Karpas-422 (cell line): ENCODE measurements around the gene MOCS1. TPM values are rescaled to one million over a fixed set of nuclear protein-coding genes. Genes with fewer than 3 reads are reported as not detected.

Experiments used
- DNase-seq: peaks from one replicate; pipeline ENCODE4 v3.0.0-alpha.2; 2015
- H2AFZ ChIP-seq: fragments of 200-600 bp; sonication (generic); 2 replicates; pipeline ENCODE4 v1.6.1; 2014; ENCODE audit warnings: antibody characterized with exemption, low read length, mixed read lengths
- H3K27ac ChIP-seq: fragments of 200-600 bp; sonication (generic); 2 replicates; pipeline ENCODE4 v1.5.1; 2014; ENCODE audit warnings: mild to moderate bottlenecking, low read length, moderate library complexity
- H3K27me3 ChIP-seq: fragments of 200-600 bp; sonication (generic); 2 replicates; pipeline ENCODE4 v1.6.1; 2014; ENCODE audit warnings: low read length, mixed read lengths
- H3K36me3 ChIP-seq: fragments of 200-600 bp; sonication (generic); 2 replicates; pipeline ENCODE4 v1.6.1; 2014; ENCODE audit warnings: low read length, mixed read lengths; ENCODE audit not compliant: insufficient read depth
- H3K4me1 ChIP-seq: fragments of 200-600 bp; sonication (generic); 2 replicates; pipeline ENCODE4 v1.6.1; 2014; ENCODE audit warnings: mild to moderate bottlenecking, low read length, mixed read lengths
- H3K4me2 ChIP-seq: fragments of 200-600 bp; sonication (generic); 2 replicates; pipeline ENCODE4 v1.6.1; 2014; ENCODE audit warnings: low read length, low read depth, mild to moderate bottlenecking; ENCODE audit not compliant: poor library complexity, severe bottlenecking
- H3K4me3 ChIP-seq: fragments of 200-600 bp; sonication (generic); 2 replicates; pipeline ENCODE4 v1.5.1; 2014; ENCODE audit warnings: mild to moderate bottlenecking, antibody characterized with exemption, low read length, mixed read lengths
- H3K79me2 ChIP-seq: fragments of 200-600 bp; sonication (generic); 2 replicates; pipeline ENCODE4 v1.6.1; 2014; ENCODE audit warnings: mild to moderate bottlenecking, low read length, mixed read lengths
- H3K9ac ChIP-seq: fragments of 200-600 bp; sonication (generic); 2 replicates; pipeline ENCODE4 v1.6.0; 2014; ENCODE audit warnings: low read length
- H3K9me2 ChIP-seq: fragments of 200-600 bp; sonication (generic), shearing (Covaris generic); replicated peaks from 2 replicates; pipeline ENCODE4 v1.6.0; 2014; ENCODE audit warnings: mild to moderate bottlenecking, low read length, moderate library complexity; ENCODE audit not compliant: insufficient read depth
- H3K9me3 ChIP-seq: fragments of 300-700, 200-600 bp; sonication (generic); 2 replicates; pipeline ENCODE4 v1.6.1; 2014; ENCODE audit warnings: low read length, mixed read lengths
- H4K20me1 ChIP-seq: fragments of 200-600 bp; sonication (generic); 2 replicates; pipeline ENCODE4 v1.6.1; 2014; ENCODE audit warnings: mild to moderate bottlenecking, antibody characterized with exemption, low read length, low read depth; ENCODE audit not compliant: insufficient read depth
- total RNA-seq: library from RNA; depleted of rRNA; stranded (reverse); fragments of >200 nt; shearing (Covaris generic); gene quantifications from 2 replicates; pipeline ENCODE4 v1.2.3, GENCODE V29; 2014; ENCODE audit warnings: low replicate concordance

The MOCS1 gene
- total RNA-seq, 1 experiment from 2014 or later = not detected

GRCh38 chr6:39925191-39925930 is 8.9 kb downstream of the MOCS1 start:
- no peak overlapping the region for H3K4me2 ChIP-seq
- H4K20me1 ChIP-seq = no peaks in the 10 kb centered on the region
- H3K79me2 ChIP-seq = no peaks in the 10 kb centered on the region
- H3K36me3 ChIP-seq = no peaks in the 10 kb centered on the region
- H3K27me3 ChIP-seq = no peaks in the 10 kb centered on the region
- no peak overlapping the region for H3K27ac ChIP-seq
- no peaks in the 10 kb centered on the region for H3K9me3 ChIP-seq
- no peaks in the 10 kb centered on the region for H3K9me2 ChIP-seq
- no peak overlapping the region for H2AFZ ChIP-seq
- H3K9ac ChIP-seq = no peak overlapping the region
- no peak for DNase-seq
- no peak overlapping the region for H3K4me3 ChIP-seq
- H3K4me1 ChIP-seq = no peaks in the 10 kb centered on the region

- H3K36me3 ChIP-seq = no peaks in the 10 kb centered on the region
- no peak for DNase-seq
- H3K9me2 ChIP-seq = no peaks in the 10 kb centered on the region
- no peak overlapping the region for H3K9ac ChIP-seq
- H3K27me3 ChIP-seq = no peaks in the 10 kb centered on the region
- H3K9me3 ChIP-seq = no peaks in the 10 kb centered on the region
- no peaks in the 10 kb centered on the region for H3K4me1 ChIP-seq
- H3K79me2 ChIP-seq = no peaks in the 10 kb centered on the region
- H2AFZ ChIP-seq = no peak overlapping the region
- H3K27ac ChIP-seq = no peak overlapping the region
- no peak overlapping the region for H3K4me2 ChIP-seq
- no peaks in the 10 kb centered on the region for H4K20me1 ChIP-seq
- H3K4me3 ChIP-seq = no peak overlapping the region
Observed at GRCh38 chr6:39924283-39924682, 10.0 kb downstream of the MOCS1 start.

- Histone ChIP-seq H4K20me1 (no peaks in the 10 kb centered on the region), H3K9me2 (no peaks in the 10 kb centered on the region), H3K4me3 (no peak overlapping the region), H3K9ac (no peak overlapping the region), H3K4me2 (no peak overlapping the region), H3K27me3 (no peaks in the 10 kb centered on the region), H3K9me3 (no peaks in the 10 kb centered on the region), H3K36me3 (no peaks in the 10 kb centered on the region), H3K4me1 (no peaks in the 10 kb centered on the region), H3K79me2 (no peaks in the 10 kb centered on the region), H3K27ac (no peak overlapping the region), H2AFZ (no peak overlapping the region)
- no peak for DNase-seq
Observed at GRCh38 chr6:39923861-39924260, 10.4 kb downstream of the MOCS1 start.

- Histone ChIP-seq H2AFZ (no peak overlapping the region), H3K9me3 (no peaks in the 10 kb centered on the region), H3K4me2 (no peak overlapping the region), H3K79me2 (no peaks in the 10 kb centered on the region), H3K9me2 (no peaks in the 10 kb centered on the region), H3K4me1 (no peaks in the 10 kb centered on the region), H3K9ac (no peak overlapping the region), H3K4me3 (no peak overlapping the region), H4K20me1 (no peaks in the 10 kb centered on the region), H3K36me3 (no peaks in the 10 kb centered on the region), H3K27ac (no peak overlapping the region), H3K27me3 (no peaks in the 10 kb centered on the region)
- no peak for DNase-seq
Observed at GRCh38 chr6:39923394-39923793, 10.9 kb downstream of the MOCS1 start.

DNA sequence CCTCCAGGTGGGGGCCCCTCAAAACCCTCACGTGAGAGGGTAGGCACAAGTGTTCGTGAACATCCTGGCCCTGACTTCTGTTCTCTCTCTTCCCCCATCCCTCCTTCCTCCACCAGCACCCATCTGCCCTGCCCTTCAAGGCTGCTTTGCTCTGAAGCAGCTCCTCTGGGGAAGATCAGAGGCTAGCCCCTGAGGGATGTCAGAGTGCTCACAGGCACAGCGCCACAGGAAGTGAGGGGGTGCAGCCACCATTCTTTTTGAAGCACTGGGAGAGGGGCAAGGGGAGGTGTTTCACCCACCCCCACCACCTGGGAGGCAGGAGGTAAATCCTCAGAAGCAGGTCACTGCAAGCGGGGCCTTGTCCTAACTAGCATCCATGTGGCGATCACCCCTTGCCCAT is 11.4 kb downstream of the MOCS1 start:
- no peak overlapping the region for H3K9ac ChIP-seq
- H3K4me2 ChIP-seq = no peak overlapping the region
- H3K79me2 ChIP-seq = no peaks in the 10 kb centered on the region
- no peak for DNase-seq
- no peaks in the 10 kb centered on the region for H3K36me3 ChIP-seq
- no peak overlapping the region for H2AFZ ChIP-seq
- H4K20me1 ChIP-seq = no peaks in the 10 kb centered on the region
- H3K9me2 ChIP-seq = no peaks in the 10 kb centered on the region
- no peak overlapping the region for H3K27ac ChIP-seq
- no peak overlapping the region for H3K4me3 ChIP-seq
- H3K9me3 ChIP-seq = no peaks in the 10 kb centered on the region
- no peaks in the 10 kb centered on the region for H3K27me3 ChIP-seq
- no peaks in the 10 kb centered on the region for H3K4me1 ChIP-seq

DNA sequence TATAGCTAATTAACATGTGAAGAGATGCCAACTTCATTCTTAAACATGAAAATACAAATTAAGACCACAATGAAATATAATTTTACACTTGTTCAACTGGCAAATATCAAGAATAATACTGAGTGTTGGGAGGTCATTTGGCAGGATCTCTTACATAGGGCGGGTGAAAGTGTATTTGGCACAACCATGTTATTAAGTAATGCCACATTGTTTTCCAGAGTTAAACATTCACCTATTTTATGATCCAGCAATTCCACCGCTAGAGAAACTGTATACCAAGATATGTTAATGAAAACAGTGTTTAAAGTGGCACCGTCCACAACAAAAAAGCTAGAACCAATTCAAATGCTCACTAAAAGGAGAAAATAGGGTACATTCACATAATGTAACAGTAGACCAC is 14.1 kb downstream of the MOCS1 start:
- Histone ChIP-seq H3K9ac (no peak overlapping the region), H4K20me1 (no peaks in the 10 kb centered on the region), H3K9me2 (no peaks in the 10 kb centered on the region), H3K4me2 (no peak overlapping the region), H3K36me3 (no peaks in the 10 kb centered on the region), H3K4me1 (no peaks in the 10 kb centered on the region), H2AFZ (no peak overlapping the region), H3K9me3 (no peaks in the 10 kb centered on the region), H3K27ac (no peak overlapping the region), H3K79me2 (no peaks in the 10 kb centered on the region), H3K4me3 (no peak overlapping the region), H3K27me3 (no peaks in the 10 kb centered on the region)
- no peak for DNase-seq

DNA sequence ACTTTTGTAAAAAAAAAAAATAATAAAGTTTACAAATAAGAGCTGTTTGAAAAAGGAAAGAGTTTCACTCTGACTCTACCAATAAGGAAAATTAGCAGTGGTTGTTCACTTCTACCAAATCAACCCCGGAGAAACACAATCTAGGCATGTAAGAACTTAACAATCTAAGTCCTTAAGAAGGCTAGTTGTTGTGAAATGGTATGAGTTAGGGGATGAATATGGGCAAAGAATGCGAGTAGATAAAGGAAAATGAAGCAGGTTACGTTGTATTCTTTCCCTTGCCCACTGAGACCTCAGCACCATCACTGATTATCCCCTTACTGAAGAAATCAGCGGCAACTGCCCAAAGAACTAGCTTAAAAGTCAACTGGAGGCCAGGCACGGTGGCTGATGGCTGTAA is 15.4 kb downstream of the MOCS1 start:
- H3K36me3 ChIP-seq = no peaks in the 10 kb centered on the region
- H4K20me1 ChIP-seq = no peaks in the 10 kb centered on the region
- H3K4me2 ChIP-seq = no peak overlapping the region
- no peaks in the 10 kb centered on the region for H3K27me3 ChIP-seq
- H3K79me2 ChIP-seq = no peaks in the 10 kb centered on the region
- H3K9ac ChIP-seq = no peak overlapping the region
- no peaks in the 10 kb centered on the region for H3K4me1 ChIP-seq
- no peak for DNase-seq
- H3K27ac ChIP-seq = no peak overlapping the region
- no peaks in the 10 kb centered on the region for H3K9me2 ChIP-seq
- no peak overlapping the region for H2AFZ ChIP-seq
- H3K9me3 ChIP-seq = no peaks in the 10 kb centered on the region
- no peak overlapping the region for H3K4me3 ChIP-seq

DNA sequence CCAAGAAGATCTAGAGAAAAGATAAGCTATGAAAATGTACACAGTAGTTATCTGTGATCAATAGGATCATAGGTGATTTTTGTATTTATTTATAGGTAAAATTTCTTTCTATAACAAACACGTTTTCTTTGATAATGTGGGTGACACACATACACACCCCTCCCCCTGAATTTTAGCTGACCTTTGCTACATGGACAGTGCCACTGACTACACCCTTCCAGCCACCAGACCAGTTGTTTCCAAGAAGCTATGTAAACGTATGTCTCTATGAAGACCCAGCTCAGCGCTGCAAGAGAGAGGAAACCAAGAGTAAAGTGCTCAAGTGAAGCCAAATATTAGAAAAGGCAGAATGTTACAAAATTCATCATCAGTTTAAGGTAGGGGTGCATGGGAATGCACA is 16.3 kb downstream of the MOCS1 start:
- Histone ChIP-seq H3K79me2 (no peaks in the 10 kb centered on the region), H4K20me1 (no peaks in the 10 kb centered on the region), H3K36me3 (no peaks in the 10 kb centered on the region), H3K9ac (no peak overlapping the region), H3K9me2 (no peaks in the 10 kb centered on the region), H3K27me3 (no peaks in the 10 kb centered on the region), H3K4me2 (no peak overlapping the region), H2AFZ (no peak overlapping the region), H3K4me3 (no peak overlapping the region), H3K9me3 (no peaks in the 10 kb centered on the region), H3K27ac (no peak overlapping the region), H3K4me1 (no peaks in the 10 kb centered on the region)
- DNase-seq = no peak
